GM12878 (cell line): Measurements from ENCODE around the gene RGS6. TPM values are rescaled to one million over a fixed set of nuclear protein-coding genes. Genes with fewer than 3 reads are reported as not detected.

Experiments used
- ATAC-seq: fragments of 200-7000 bp; cut with Tn5 transposase; 3 replicates; pipeline ENCODE4 v1.9.1; 2020; ENCODE audit warnings: mild to moderate bottlenecking, moderate library complexity
- BruUV-seq: library from RNA; stranded (reverse); fragments of 400-500 nt; replicated peaks from 2 replicates; lab custom pipeline; 2021; lab: Mats Ljungman, UMichigan
- CTCF ChIA-PET: fragments of 300-600 bp; sonication (Branson Sonifier 250); formaldehyde crosslinking; extraction: SDS; loops from one replicate; lab custom pipeline; 2021; ENCODE audit warnings: inconsistent platforms; lab: Yijun Ruan, JAX
- POLR2A ChIA-PET: fragments of 350-600 bp; formaldehyde crosslinking; extraction: SDS; loops from one replicate; lab custom pipeline; 2021; ENCODE audit warnings: inconsistent platforms; lab: Charles Lee
- RAD21 ChIA-PET: fragments of 300-600 bp; sonication (Branson Sonifier 250); formaldehyde crosslinking; loops from one replicate; lab custom pipeline; 2023; ENCODE audit warnings: antibody characterized with exemption; ENCODE audit not compliant: unreplicated experiment; lab: Charles Lee
- SMC1A ChIA-PET: fragments of 300-600 bp; sonication (Branson Sonifier 250); formaldehyde crosslinking; loops from one replicate; lab custom pipeline; 2023; ENCODE audit not compliant: unreplicated experiment, uncharacterized antibody; lab: Charles Lee
- DNase-seq: peaks from one replicate; pipeline ENCODE4 v3.0.0-alpha.2; 2011; ENCODE audit warnings: low read depth, low spot score
- FAIRE-seq: peaks from 3 replicates; lab custom pipeline; 2011; peaks lifted over from hg19 to GRCh38; lab: Jason Lieb, UNC
- H2AFZ ChIP-seq: 2 replicates; pipeline ENCODE4 v1.6.0; 2011; ENCODE audit warnings: low read depth, low read length, control low read depth; ENCODE audit not compliant: control insufficient read depth
- H3K27ac ChIP-seq: 2 replicates; pipeline ENCODE4 v1.5.1; 2011; ENCODE audit warnings: control low read depth; ENCODE audit not compliant: control insufficient read depth, insufficient read depth
- H3K27me3 ChIP-seq, 2 experiments: replicated peaks in 1 of 2; 2 replicates each; pipeline versions ENCODE4 v1.6.0 to v1.6.1; 2011; ENCODE audit warnings: low read length in 1 of 2; ENCODE audit not compliant: control insufficient read depth in 2 of 2, insufficient read depth in 2 of 2
- H3K36me3 ChIP-seq, 2 experiments: 2 replicates each; pipeline ENCODE4 v1.5.1; 2011; ENCODE audit warnings: low read length in 1 of 2; ENCODE audit not compliant: control insufficient read depth in 2 of 2, insufficient read depth in 2 of 2
- H3K4me1 ChIP-seq: 2 replicates; pipeline ENCODE4 v1.6.1; 2011; ENCODE audit warnings: mild to moderate bottlenecking, low read length, moderate library complexity, mixed read lengths; ENCODE audit not compliant: control insufficient read depth, insufficient read depth
- H3K4me2 ChIP-seq: 2 replicates; pipeline ENCODE4 v1.6.0; 2011; ENCODE audit warnings: control low read depth; ENCODE audit not compliant: control insufficient read depth, insufficient read depth
- H3K4me3 ChIP-seq: fragments of 200-600 bp; sonication (generic); 2 replicates; pipeline ENCODE4 v1.5.1; 2016
- H3K79me2 ChIP-seq: 2 replicates; pipeline ENCODE4 v1.6.0; 2011; ENCODE audit warnings: low read length; ENCODE audit not compliant: control insufficient read depth, insufficient read depth
- H3K9ac ChIP-seq: 2 replicates; pipeline ENCODE4 v1.8.0; 2011; ENCODE audit warnings: low read length, control low read depth, mixed read lengths; ENCODE audit not compliant: control insufficient read depth, insufficient read depth
- H3K9me3 ChIP-seq: replicated peaks from 3 replicates; pipeline ENCODE4 v1.5.1; 2011; ENCODE audit warnings: mild to moderate bottlenecking, low read length; ENCODE audit not compliant: control insufficient read depth, insufficient read depth
- H4K20me1 ChIP-seq: 2 replicates; pipeline ENCODE4 v1.6.0; 2011; ENCODE audit not compliant: control insufficient read depth, insufficient read depth
- ASH2L ChIP-seq: fragments of 300-600, 200-600 bp; sonication (generic); IDR thresholded peaks from 2 replicates; pipeline ENCODE4 v1.6.1; 2017; ENCODE audit warnings: low read depth, mild to moderate bottlenecking, borderline replicate concordance
- BHLHE40 ChIP-seq, 2 experiments: fragments of 450-650 bp in 1 of 2; IDR thresholded peaks; 2 replicates each; pipeline ENCODE4 v1.6.1; 2011 to 2017; ENCODE audit warnings: low read depth in 2 of 2, borderline replicate concordance in 1 of 2, improper control_type of control experiment in 1 of 2, low read length in 1 of 2, mild to moderate bottlenecking in 1 of 2
- CREB1 ChIP-seq: IDR thresholded peaks from 2 replicates; pipeline ENCODE4 v1.6.1; 2012; ENCODE audit warnings: low read depth, mild to moderate bottlenecking, inconsistent platforms
- EGR1 ChIP-seq, 2 experiments: IDR thresholded peaks; 1 replicate in 1 of 2; 2 replicates in 1 of 2; pipeline ENCODE4 v1.6.1; 2011 to 2012; ENCODE audit warnings: low read depth in 2 of 2, low read length in 2 of 2, borderline replicate concordance in 1 of 2, mild to moderate bottlenecking in 1 of 2, moderate library complexity in 1 of 2
- ETV6 ChIP-seq, 2 experiments: fragments of 450-650 bp in 1 of 2; IDR thresholded peaks in 1 of 2; conservative IDR thresholded peaks in 1 of 2; 2 replicates each; pipeline ENCODE4 v1.6.1; 2014; ENCODE audit warnings: antibody characterized with exemption in 1 of 2, borderline replicate concordance in 1 of 2, low read depth in 1 of 2, mild to moderate bottlenecking in 1 of 2, moderate library complexity in 1 of 2
- MEF2B ChIP-seq: fragments of 450-650 bp; IDR thresholded peaks from 2 replicates; pipeline ENCODE4 v1.6.1; 2018; ENCODE audit warnings: mild to moderate bottlenecking, moderate library complexity; ENCODE audit not compliant: partially characterized antibody, poor library complexity, severe bottlenecking
- PKNOX1 ChIP-seq: fragments of 450-650 bp; IDR thresholded peaks from 2 replicates; pipeline ENCODE4 v1.6.1; 2016; ENCODE audit warnings: mild to moderate bottlenecking
- RUNX3 ChIP-seq: IDR thresholded peaks from 2 replicates; pipeline ENCODE4 v1.6.1; 2012; ENCODE audit warnings: low read length, inconsistent platforms
- ZSCAN29 ChIP-seq: fragments of 450-650 bp; IDR thresholded peaks from 2 replicates; pipeline ENCODE4 v1.6.1; 2017; ENCODE audit warnings: mild to moderate bottlenecking, moderate library complexity
- WGBS: methylation state at CpG from one replicate; pipeline ENCODE4 v1.1.6; 2016; ENCODE audit warnings: low lambda C conversion rate; ENCODE audit not compliant: insufficient replicate concordance, insufficient coverage; ENCODE audit errors: missing lambda C conversion rate; 5-methylcytosine and 5-hydroxymethylcytosine counted together
- in situ Hi-C: fragments of 300-500 bp; cut with MboI; formaldehyde crosslinking; loops from 9 replicates; pipeline ENCODE4 v1.14.3; 2018; ENCODE audit warnings: mixed read lengths
- intact Hi-C: fragments of 100-400 bp; cut with micrococcal nuclease; formaldehyde crosslinking; loops from one replicate; pipeline ENCODE4 v1.14.2; 2022; ENCODE audit not compliant: unreplicated experiment
- polyA plus RNA-seq, 11 experiments: library from polyadenylated mRNA; depleted of rRNA in 4 of 11; unstranded in 6 of 11; stranded (reverse) in 5 of 11; fragments of >200 nt; fragmentation: Nextera tagmentation in 4 of 11; fragmentation: Illumina TruSeq in 1 of 11; extraction: Ambion mirVana in 4 of 11; extraction: Trizol in 1 of 11; gene quantifications; 1 replicate in 1 of 11; 2 replicates in 10 of 11; pipeline versions ENCODE4 v1.2.1 to v1.2.3, GENCODE V29; 2011 to 2016; ENCODE audit warnings: inconsistent platforms in 2 of 11, missing spikeins in 2 of 11, low read depth in 1 of 11
- total RNA-seq, 4 experiments: library from RNA; depleted of rRNA in 3 of 4; stranded (reverse); fragments of >200 nt in 3 of 4; fragmentation: Illumina TruSeq in 1 of 4; extraction: Trizol in 1 of 4; gene quantifications; 2 replicates each; pipeline versions ENCODE4 v1.2.1 to v1.2.3, GENCODE V29; 2013 to 2021
- TF ChIP-seq, protein P1 (sequence below): IDR thresholded peaks from 2 replicates; pipeline ENCODE4 v1.6.1; 2012; ENCODE audit warnings: improper control_type of control experiment, low read depth, low read length; ENCODE audit not compliant: insufficient replicate concordance
- TF ChIP-seq, protein P2 (sequence below): fragments of 450-650 bp; IDR thresholded peaks from 2 replicates; pipeline ENCODE4 v1.6.1; 2018; ENCODE audit warnings: mild to moderate bottlenecking, low read depth, moderate library complexity; ENCODE audit not compliant: partially characterized antibody

Gene RGS6
- total and polyA plus RNA-seq, 10 of the 15 experiments (the other 5 are each of a cell fraction or from before 2014, with no cell fraction given), result 3.9 to 18.1 (median 12.4) TPM

DNA sequence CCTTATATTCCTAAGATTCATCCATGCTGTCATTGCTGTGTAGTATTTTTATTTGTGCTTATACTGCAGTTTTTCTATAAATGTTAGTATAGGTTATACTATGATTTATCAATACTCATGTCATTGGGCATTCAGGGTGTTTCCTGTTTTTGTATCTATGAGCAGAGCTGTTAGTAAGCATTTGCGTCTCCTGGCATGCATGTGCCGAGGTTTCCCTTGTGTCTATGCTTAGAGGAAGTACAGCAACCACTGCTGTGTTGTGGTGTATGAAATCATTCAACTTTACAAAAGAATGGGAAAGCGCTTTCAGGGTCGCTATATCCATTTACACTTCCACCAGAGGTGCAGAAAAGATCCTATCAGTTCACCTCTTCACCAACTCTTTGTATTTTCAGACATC, 122.7 kb downstream of the RGS6 start:
- H3K27me3 ChIP-seq, result no peaks in the 10 kb centered on the region
- H3K4me2 ChIP-seq, result no peak overlapping the region
- H3K9ac ChIP-seq, result no peak overlapping the region
- ChIA-PET CTCF (interaction anchor here (0.6 kb wide), 1 partner anchor 32 kb away, joined by 3 read pairs; no protein-coding TSS in a partner anchor), SMC1A (interaction anchor here (1.1 to 2.2 kb wide), 4 partner anchors 10 to 365 kb away, joined by 3 to 13 read pairs (median 4); no protein-coding TSS in a partner anchor), RAD21 (no interaction called here), POLR2A (interaction anchor here (1.0 kb wide), 1 partner anchor 12 kb away, joined by 3 read pairs; no protein-coding TSS in a partner anchor)
- H3K9me3 ChIP-seq, result no peaks in the 10 kb centered on the region
- H3K27ac ChIP-seq, result no peak overlapping the region
- H2AFZ ChIP-seq, result no peak overlapping the region
- no peaks in the 10 kb centered on the region for H3K4me1 ChIP-seq
- no TSS peak for BruUV-seq
- intact Hi-C loops, result no loop called here
- no peaks in the 10 kb centered on the region for H3K79me2 ChIP-seq
- in situ Hi-C loops, result no loop called here
- ATAC-seq (peak; percentile 76), DNase-seq (no peak), FAIRE-seq (no peak)
- no peaks in the 10 kb centered on the region for H3K36me3 ChIP-seq
- no peak overlapping the region for H3K4me3 ChIP-seq
- no peaks in the 10 kb centered on the region for H4K20me1 ChIP-seq
- WGBS, result 3% methylated on average over 4 of the region's 4 CpGs
- TF ChIP-seq CREB1, result no peak
- TF ChIP-seq, protein P1, sequence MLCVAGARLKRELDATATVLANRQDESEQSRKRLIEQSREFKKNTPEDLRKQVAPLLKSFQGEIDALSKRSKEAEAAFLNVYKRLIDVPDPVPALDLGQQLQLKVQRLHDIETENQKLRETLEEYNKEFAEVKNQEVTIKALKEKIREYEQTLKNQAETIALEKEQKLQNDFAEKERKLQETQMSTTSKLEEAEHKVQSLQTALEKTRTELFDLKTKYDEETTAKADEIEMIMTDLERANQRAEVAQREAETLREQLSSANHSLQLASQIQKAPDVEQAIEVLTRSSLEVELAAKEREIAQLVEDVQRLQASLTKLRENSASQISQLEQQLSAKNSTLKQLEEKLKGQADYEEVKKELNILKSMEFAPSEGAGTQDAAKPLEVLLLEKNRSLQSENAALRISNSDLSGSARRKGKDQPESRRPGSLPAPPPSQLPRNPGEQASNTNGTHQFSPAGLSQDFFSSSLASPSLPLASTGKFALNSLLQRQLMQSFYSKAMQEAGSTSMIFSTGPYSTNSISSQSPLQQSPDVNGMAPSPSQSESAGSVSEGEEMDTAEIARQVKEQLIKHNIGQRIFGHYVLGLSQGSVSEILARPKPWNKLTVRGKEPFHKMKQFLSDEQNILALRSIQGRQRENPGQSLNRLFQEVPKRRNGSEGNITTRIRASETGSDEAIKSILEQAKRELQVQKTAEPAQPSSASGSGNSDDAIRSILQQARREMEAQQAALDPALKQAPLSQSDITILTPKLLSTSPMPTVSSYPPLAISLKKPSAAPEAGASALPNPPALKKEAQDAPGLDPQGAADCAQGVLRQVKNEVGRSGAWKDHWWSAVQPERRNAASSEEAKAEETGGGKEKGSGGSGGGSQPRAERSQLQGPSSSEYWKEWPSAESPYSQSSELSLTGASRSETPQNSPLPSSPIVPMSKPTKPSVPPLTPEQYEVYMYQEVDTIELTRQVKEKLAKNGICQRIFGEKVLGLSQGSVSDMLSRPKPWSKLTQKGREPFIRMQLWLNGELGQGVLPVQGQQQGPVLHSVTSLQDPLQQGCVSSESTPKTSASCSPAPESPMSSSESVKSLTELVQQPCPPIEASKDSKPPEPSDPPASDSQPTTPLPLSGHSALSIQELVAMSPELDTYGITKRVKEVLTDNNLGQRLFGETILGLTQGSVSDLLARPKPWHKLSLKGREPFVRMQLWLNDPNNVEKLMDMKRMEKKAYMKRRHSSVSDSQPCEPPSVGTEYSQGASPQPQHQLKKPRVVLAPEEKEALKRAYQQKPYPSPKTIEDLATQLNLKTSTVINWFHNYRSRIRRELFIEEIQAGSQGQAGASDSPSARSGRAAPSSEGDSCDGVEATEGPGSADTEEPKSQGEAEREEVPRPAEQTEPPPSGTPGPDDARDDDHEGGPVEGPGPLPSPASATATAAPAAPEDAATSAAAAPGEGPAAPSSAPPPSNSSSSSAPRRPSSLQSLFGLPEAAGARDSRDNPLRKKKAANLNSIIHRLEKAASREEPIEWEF, result no peak
- TF ChIP-seq MEF2B, result no peak
- no peak for TF ChIP-seq PKNOX1
- peak; percentile 64 to 80 for TF ChIP-seq BHLHE40 (IDR thresholded peaks at IDR 0.05; ENCODE audit: borderline replicate concordance in 1 of 2, low read depth in 2 of 2, low read length in 1 of 2)
- TF ChIP-seq ZSCAN29, result no peak
- peak in 1 of 2 experiments; percentile 62; a peak in 2 of 4 replicates for TF ChIP-seq ETV6 (conservative IDR thresholded peaks at IDR 0.05 in 1 of 2, IDR thresholded peaks at IDR 0.05 in 1 of 2; ENCODE audit: borderline replicate concordance in 1 of 2, low read depth in 1 of 2)
- no peak for TF ChIP-seq EGR1 (IDR thresholded peaks at IDR 0.05; ENCODE audit: borderline replicate concordance in 1 of 2, low read depth in 2 of 2, low read length in 2 of 2)
- TF ChIP-seq ASH2L, result no peak
- peak; percentile 45; the same call in 1 of the 2 replicates for TF ChIP-seq RUNX3
- TF ChIP-seq, protein P2, sequence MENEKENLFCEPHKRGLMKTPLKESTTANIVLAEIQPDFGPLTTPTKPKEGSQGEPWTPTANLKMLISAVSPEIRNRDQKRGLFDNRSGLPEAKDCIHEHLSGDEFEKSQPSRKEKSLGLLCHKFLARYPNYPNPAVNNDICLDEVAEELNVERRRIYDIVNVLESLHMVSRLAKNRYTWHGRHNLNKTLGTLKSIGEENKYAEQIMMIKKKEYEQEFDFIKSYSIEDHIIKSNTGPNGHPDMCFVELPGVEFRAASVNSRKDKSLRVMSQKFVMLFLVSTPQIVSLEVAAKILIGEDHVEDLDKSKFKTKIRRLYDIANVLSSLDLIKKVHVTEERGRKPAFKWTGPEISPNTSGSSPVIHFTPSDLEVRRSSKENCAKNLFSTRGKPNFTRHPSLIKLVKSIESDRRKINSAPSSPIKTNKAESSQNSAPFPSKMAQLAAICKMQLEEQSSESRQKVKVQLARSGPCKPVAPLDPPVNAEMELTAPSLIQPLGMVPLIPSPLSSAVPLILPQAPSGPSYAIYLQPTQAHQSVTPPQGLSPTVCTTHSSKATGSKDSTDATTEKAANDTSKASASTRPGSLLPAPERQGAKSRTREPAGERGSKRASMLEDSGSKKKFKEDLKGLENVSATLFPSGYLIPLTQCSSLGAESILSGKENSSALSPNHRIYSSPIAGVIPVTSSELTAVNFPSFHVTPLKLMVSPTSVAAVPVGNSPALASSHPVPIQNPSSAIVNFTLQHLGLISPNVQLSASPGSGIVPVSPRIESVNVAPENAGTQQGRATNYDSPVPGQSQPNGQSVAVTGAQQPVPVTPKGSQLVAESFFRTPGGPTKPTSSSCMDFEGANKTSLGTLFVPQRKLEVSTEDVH, result no peak
